RPMI7951 (cell line): Measurements from ENCODE around the gene TEX52. TPM values are rescaled to one million over a fixed set of nuclear protein-coding genes. Genes with fewer than 3 reads are reported as not detected.

Experiments
- total RNA-seq: library from RNA; depleted of rRNA; stranded (reverse); fragments of >200 nt; shearing (Covaris generic); gene quantifications from 2 replicates; pipeline ENCODE4 v1.2.3, GENCODE V29; 2014; rRNA removed

Gene TEX52
- total RNA-seq, 1 experiment from 2014 or later: not detected

Other genes starting within 250 kb of the TEX52 start
- gene FKBP4, start 62.1 kb downstream of the TEX52 start, total RNA-seq: 38.9 and 40.6 TPM in 2 replicates
- 9.3 and 13.9 TPM in 2 replicates for gene ITFG2, start 44.4 kb downstream of the TEX52 start, total RNA-seq
- not detected in 2 replicates for gene NRIP2, start 22.0 kb downstream of the TEX52 start, total RNA-seq
- 38.6 and 58.3 TPM in 2 replicates for gene FOXM1, start 20.1 kb upstream of the TEX52 start, total RNA-seq
- gene RHNO1, start 20.2 kb upstream of the TEX52 start, total RNA-seq: 41.7 and 44.6 TPM in 2 replicates
- 34.2 and 42.8 TPM in 2 replicates for gene TULP3, start 33.9 kb upstream of the TEX52 start, total RNA-seq
- 10.9 and 11.3 TPM in 2 replicates for gene TEAD4, start 102.4 kb upstream of the TEX52 start, total RNA-seq
- 37.6 and 42.0 TPM in 2 replicates for gene TSPAN9, start 220.3 kb upstream of the TEX52 start, total RNA-seq